Endothelial cell of umbilical vein (primary cell): ENCODE data around the gene MORC3. TPM values are rescaled to one million over a fixed set of nuclear protein-coding genes. Genes with fewer than 3 reads are reported as not detected.

Experiments
- BruUV-seq: library from RNA; stranded (reverse); fragments of 400-500 nt; replicated peaks from 2 replicates; lab custom pipeline; 2021; lab: Mats Ljungman, UMichigan
- CTCF ChIA-PET: fragments of 300-600, 350-600 bp; sonication (Branson Sonifier 250); formaldehyde crosslinking; loops from one replicate; lab custom pipeline; 2021; ENCODE audit warnings: antibody characterized with exemption, inconsistent platforms; lab: Charles Lee
- POLR2A ChIA-PET: fragments of 300-600, 350-600 bp; sonication (Branson Sonifier 250); formaldehyde crosslinking; loops from one replicate; lab custom pipeline; 2021; ENCODE audit warnings: antibody characterized with exemption, inconsistent platforms; lab: Charles Lee
- DNase-seq: peaks from one replicate; pipeline ENCODE4 v3.0.0-alpha.2; 2011; ENCODE audit warnings: low read depth, low spot score
- FAIRE-seq: peaks from 2 replicates; lab custom pipeline; 2011; peaks lifted over from hg19 to GRCh38; lab: Jason Lieb, UNC
- H2AFZ ChIP-seq: 2 replicates; pipeline ENCODE4 v1.6.0; 2012; ENCODE audit warnings: low read depth, low read length, control low read depth, inconsistent platforms
- H3K27ac ChIP-seq: 2 replicates; pipeline ENCODE4 v1.5.1; 2011; ENCODE audit warnings: low read depth, mild to moderate bottlenecking, control low read depth, low read length, moderate library complexity; ENCODE audit not compliant: insufficient read depth
- H3K27me3 ChIP-seq, 2 experiments: 2 replicates each; pipeline versions ENCODE4 v1.6.0 to v1.6.1; 2011; ENCODE audit warnings: low read length in 2 of 2, mixed read lengths in 1 of 2; ENCODE audit not compliant: control insufficient read depth in 2 of 2, insufficient read depth in 2 of 2
- H3K36me3 ChIP-seq, 2 experiments: 2 replicates in 1 of 2; 3 replicates in 1 of 2; pipeline ENCODE4 v1.5.1; 2011; ENCODE audit warnings: low read length in 2 of 2, mild to moderate bottlenecking in 1 of 2, moderate library complexity in 1 of 2; ENCODE audit not compliant: control insufficient read depth in 2 of 2, insufficient read depth in 2 of 2; ENCODE audit errors: extremely low read depth in 1 of 2
- H3K4me1 ChIP-seq: 3 replicates; pipeline ENCODE4 v1.5.1; 2011; ENCODE audit warnings: mild to moderate bottlenecking, low read length; ENCODE audit not compliant: control insufficient read depth, insufficient read depth; ENCODE audit errors: extremely low read depth
- H3K4me2 ChIP-seq: 2 replicates; pipeline ENCODE4 v1.6.1; 2011; ENCODE audit warnings: low read length, control low read depth, mixed read lengths; ENCODE audit not compliant: insufficient read depth
- H3K4me3 ChIP-seq, 3 experiments: fragments of 200-600 bp in 1 of 3; sonication (generic), shearing (Covaris generic) in 1 of 3; replicated peaks in 1 of 3; 2 replicates each; pipeline ENCODE4 v1.5.1; 2011 to 2016; ENCODE audit warnings: control low read depth in 3 of 3, low read length in 3 of 3, mild to moderate bottlenecking in 2 of 3, inconsistent platforms in 1 of 3, low read depth in 1 of 3, moderate library complexity in 1 of 3; ENCODE audit not compliant: insufficient read depth in 1 of 3
- H3K79me2 ChIP-seq: 2 replicates; pipeline ENCODE4 v1.6.0; 2012; ENCODE audit warnings: low read length, inconsistent platforms; ENCODE audit not compliant: control insufficient read depth, insufficient read depth
- H3K9ac ChIP-seq: replicated peaks from 2 replicates; pipeline ENCODE3; 2011; ENCODE audit warnings: low read length, control low read depth; ENCODE audit not compliant: insufficient read depth; ENCODE audit errors: extremely low read depth
- H3K9me1 ChIP-seq: replicated peaks from 3 replicates; pipeline ENCODE4 v1.6.0; 2011; ENCODE audit warnings: mild to moderate bottlenecking, low read length; ENCODE audit not compliant: control insufficient read depth, insufficient read depth; ENCODE audit errors: extremely low read depth
- H3K9me3 ChIP-seq: replicated peaks from 2 replicates; pipeline ENCODE4 v1.5.1; 2012; ENCODE audit warnings: low read length, inconsistent platforms; ENCODE audit not compliant: control insufficient read depth, insufficient read depth
- H4K20me1 ChIP-seq: replicated peaks from 2 replicates; pipeline ENCODE3; 2011; ENCODE audit warnings: mild to moderate bottlenecking, low read length; ENCODE audit not compliant: control insufficient read depth, insufficient read depth; ENCODE audit errors: extremely low read depth
- EZH2 ChIP-seq: IDR thresholded peaks from 2 replicates; pipeline ENCODE4 v1.6.1; 2012; ENCODE audit warnings: borderline replicate concordance, low read depth, mild to moderate bottlenecking, moderate library complexity, low read length, inconsistent platforms; ENCODE audit not compliant: severe bottlenecking
- FOS ChIP-seq: IDR thresholded peaks from 2 replicates; pipeline ENCODE4 v1.6.1; 2011; ENCODE audit warnings: mild to moderate bottlenecking, low read length, moderate library complexity, borderline replicate concordance; ENCODE audit not compliant: insufficient read depth
- GATA2 ChIP-seq: IDR thresholded peaks from 2 replicates; pipeline ENCODE4 v1.7.0; 2011; ENCODE audit warnings: low read depth, mild to moderate bottlenecking, moderate library complexity, mixed read lengths, low read length; ENCODE audit not compliant: insufficient read length, insufficient read depth
- JUN ChIP-seq: IDR thresholded peaks from 2 replicates; pipeline ENCODE4 v1.6.1; 2011; ENCODE audit warnings: borderline replicate concordance, low read depth; ENCODE audit not compliant: insufficient read length, insufficient read depth
- MYC ChIP-seq: IDR thresholded peaks from one replicate; pipeline ENCODE4 v1.6.1; 2011; ENCODE audit warnings: mild to moderate bottlenecking, low read depth, low read length
- POLR2A ChIP-seq: IDR thresholded peaks from 2 replicates; pipeline ENCODE4 v1.6.1; 2012; ENCODE audit warnings: low read depth, mild to moderate bottlenecking, control low read depth, low read length
- POLR2AphosphoS5 ChIP-seq: IDR thresholded peaks from 2 replicates; pipeline ENCODE4 v1.6.1; 2012; ENCODE audit warnings: low read depth, mild to moderate bottlenecking, control low read depth, low read length, moderate library complexity; ENCODE audit not compliant: insufficient read depth
- dilution Hi-C: fragments of 300-500 bp; cut with MboI; formaldehyde crosslinking; loops from one replicate; pipeline ENCODE4 v1.15.0; 2019; ENCODE audit warnings: low sequenced_read_pairs; ENCODE audit not compliant: extremely low pct_ligation_motif_present
- intact Hi-C: fragments of 100-400 bp; cut with micrococcal nuclease; formaldehyde crosslinking; loops from one replicate; pipeline ENCODE4 v1.10.0; 2022
- polyA plus RNA-seq, 4 experiments: library from polyadenylated mRNA; depleted of rRNA in 3 of 4; stranded (reverse) in 3 of 4; unstranded in 1 of 4; fragments of >200 nt; gene quantifications; 2 replicates each; pipeline versions ENCODE4 v1.2.1 to v1.2.3, GENCODE V29; 2011 to 2012; ENCODE audit warnings: missing spikeins in 1 of 4
- total RNA-seq: library from RNA; stranded (reverse); gene quantifications from 2 replicates; pipeline ENCODE4 v1.2.3, GENCODE V29; 2021
- TF ChIP-seq, protein P1 (sequence below): IDR thresholded peaks from 2 replicates; pipeline ENCODE4 v1.6.1; 2011; ENCODE audit not compliant: insufficient read depth, insufficient read length
- TF ChIP-seq, protein P2 (sequence below), 2 donors: IDR thresholded peaks; 1 replicate in 1 of 2; 2 replicates in 1 of 2; pipeline ENCODE4 v1.5.1; 2011; ENCODE audit warnings: low read length in 2 of 2, mild to moderate bottlenecking in 2 of 2, moderate library complexity in 2 of 2, control low read depth in 1 of 2, inconsistent platforms in 1 of 2, low read depth in 1 of 2; ENCODE audit not compliant: insufficient read depth in 1 of 2; ENCODE audit errors: extremely low read depth in 1 of 2

MORC3 gene
- total and polyA plus RNA-seq, 2 donors (not counting 3 experiments of a cell fraction or from before 2014, with no cell fraction given) = 7.3 to 25.3 TPM

DNA sequence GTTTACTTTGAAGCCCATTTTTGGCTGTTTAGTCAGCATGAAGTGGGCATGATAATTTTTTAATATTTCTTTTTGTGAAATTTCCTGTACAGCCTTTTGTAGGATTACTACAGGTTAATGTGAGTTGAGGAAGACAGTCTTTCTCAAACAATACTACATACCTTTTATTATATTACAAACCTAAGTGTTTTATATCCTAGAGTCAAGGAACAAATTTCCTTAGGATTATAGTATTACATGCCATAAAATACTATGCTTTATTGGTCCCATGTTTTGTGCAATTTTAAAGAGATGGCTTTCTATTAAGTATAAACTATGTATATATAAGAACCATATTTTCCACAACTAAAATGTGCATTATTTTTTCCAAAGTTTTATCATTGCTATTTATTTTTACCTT is 56.0 kb downstream of the MORC3 start:
- H3K36me3 ChIP-seq = peaks cover 7 to 19% of the 10 kb centered on the region in 2 experiments
- H3K27me3 ChIP-seq = no peaks in the 10 kb centered on the region
- no TSS peak for BruUV-seq
- no peak overlapping the region for H3K4me3 ChIP-seq
- no peak overlapping the region for H3K4me2 ChIP-seq
- H3K4me1 ChIP-seq = no peaks in the 10 kb centered on the region
- H3K9me1 ChIP-seq = no peaks in the 10 kb centered on the region
- FAIRE-seq = no peak
- POLR2A ChIA-PET = no interaction called here
- dilution Hi-C loops = no loop called here
- H3K9me3 ChIP-seq = no peaks in the 10 kb centered on the region
- CTCF ChIA-PET = interaction anchor here (1.0 kb wide), 1 partner anchor 15 kb away, joined by 3 read pairs; no protein-coding TSS in a partner anchor
- no peak for TF ChIP-seq POLR2AphosphoS5
- TF ChIP-seq POLR2A = no peak
- no peak for TF ChIP-seq MYC
- no peak for TF ChIP-seq GATA2
- TF ChIP-seq, protein P1, sequence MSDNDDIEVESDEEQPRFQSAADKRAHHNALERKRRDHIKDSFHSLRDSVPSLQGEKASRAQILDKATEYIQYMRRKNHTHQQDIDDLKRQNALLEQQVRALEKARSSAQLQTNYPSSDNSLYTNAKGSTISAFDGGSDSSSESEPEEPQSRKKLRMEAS = no peak
- no peak for TF ChIP-seq JUN
- no peak for TF ChIP-seq EZH2
- TF ChIP-seq, protein P2, sequence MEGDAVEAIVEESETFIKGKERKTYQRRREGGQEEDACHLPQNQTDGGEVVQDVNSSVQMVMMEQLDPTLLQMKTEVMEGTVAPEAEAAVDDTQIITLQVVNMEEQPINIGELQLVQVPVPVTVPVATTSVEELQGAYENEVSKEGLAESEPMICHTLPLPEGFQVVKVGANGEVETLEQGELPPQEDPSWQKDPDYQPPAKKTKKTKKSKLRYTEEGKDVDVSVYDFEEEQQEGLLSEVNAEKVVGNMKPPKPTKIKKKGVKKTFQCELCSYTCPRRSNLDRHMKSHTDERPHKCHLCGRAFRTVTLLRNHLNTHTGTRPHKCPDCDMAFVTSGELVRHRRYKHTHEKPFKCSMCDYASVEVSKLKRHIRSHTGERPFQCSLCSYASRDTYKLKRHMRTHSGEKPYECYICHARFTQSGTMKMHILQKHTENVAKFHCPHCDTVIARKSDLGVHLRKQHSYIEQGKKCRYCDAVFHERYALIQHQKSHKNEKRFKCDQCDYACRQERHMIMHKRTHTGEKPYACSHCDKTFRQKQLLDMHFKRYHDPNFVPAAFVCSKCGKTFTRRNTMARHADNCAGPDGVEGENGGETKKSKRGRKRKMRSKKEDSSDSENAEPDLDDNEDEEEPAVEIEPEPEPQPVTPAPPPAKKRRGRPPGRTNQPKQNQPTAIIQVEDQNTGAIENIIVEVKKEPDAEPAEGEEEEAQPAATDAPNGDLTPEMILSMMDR (IDR thresholded peaks at IDR 0.05; ENCODE audit: extremely low read depth in 1 of 2, insufficient read depth in 1 of 2, low read depth in 1 of 2, low read length in 2 of 2) = no peak
- no peak for TF ChIP-seq FOS
- no peak for DNase-seq
- no peak overlapping the region for H2AFZ ChIP-seq
- H3K79me2 ChIP-seq = no peaks in the 10 kb centered on the region
- no peaks in the 10 kb centered on the region for H4K20me1 ChIP-seq
- no peak overlapping the region for H3K27ac ChIP-seq
- no peak overlapping the region for H3K9ac ChIP-seq
- intact Hi-C loops = loop anchor here (5.0 kb wide), 1 partner anchor 234 kb away; no protein-coding TSS in a partner anchor
